ENCODE data around the gene SIAE. TPM values are rescaled to one million over a fixed set of nuclear protein-coding genes. Genes with fewer than 3 reads are reported as not detected.

SIAE gene
- total and polyA plus RNA-seq, 2 of the 8 experiments (the other 6 are each of a cell fraction or from before 2014, with no cell fraction given), result 2.3 to 3.7 TPM

DNA sequence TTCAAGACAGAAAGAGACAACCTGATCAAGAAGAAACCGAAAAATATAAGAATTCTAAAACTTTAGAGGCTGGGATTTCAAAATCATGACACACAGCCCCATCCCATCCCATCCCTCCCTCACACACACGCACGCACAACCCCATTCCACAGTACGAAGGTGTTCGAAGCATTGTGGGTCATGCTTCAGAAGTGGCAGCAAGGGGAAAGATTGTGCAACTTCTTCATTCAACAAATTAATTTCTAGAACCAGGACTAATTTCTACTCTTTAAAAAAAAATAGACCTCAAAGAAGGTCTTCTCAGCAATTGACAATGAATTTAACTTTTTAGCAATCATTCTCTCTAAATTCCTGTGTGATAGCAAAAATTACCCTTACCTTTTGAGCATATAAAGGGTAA is 1.0 kb upstream of the SIAE start (continued):
- no peak for TF ChIP-seq KDM1A (IDR thresholded peaks at IDR 0.05; ENCODE audit: borderline replicate concordance, low read length)
- TF ChIP-seq SUZ12 (IDR thresholded peaks at IDR 0.05; ENCODE audit: low read length), result no peak
